ENCODE measurements around the gene HSDL2. TPM values are rescaled to one million over a fixed set of nuclear protein-coding genes. Genes with fewer than 3 reads are reported as not detected.

Gene HSDL2
- total and polyA plus RNA-seq, 10 of the 15 experiments (the other 5 are each of a cell fraction or from before 2014, with no cell fraction given) = 20.9 to 46.1 (median 27.0) TPM

DNA sequence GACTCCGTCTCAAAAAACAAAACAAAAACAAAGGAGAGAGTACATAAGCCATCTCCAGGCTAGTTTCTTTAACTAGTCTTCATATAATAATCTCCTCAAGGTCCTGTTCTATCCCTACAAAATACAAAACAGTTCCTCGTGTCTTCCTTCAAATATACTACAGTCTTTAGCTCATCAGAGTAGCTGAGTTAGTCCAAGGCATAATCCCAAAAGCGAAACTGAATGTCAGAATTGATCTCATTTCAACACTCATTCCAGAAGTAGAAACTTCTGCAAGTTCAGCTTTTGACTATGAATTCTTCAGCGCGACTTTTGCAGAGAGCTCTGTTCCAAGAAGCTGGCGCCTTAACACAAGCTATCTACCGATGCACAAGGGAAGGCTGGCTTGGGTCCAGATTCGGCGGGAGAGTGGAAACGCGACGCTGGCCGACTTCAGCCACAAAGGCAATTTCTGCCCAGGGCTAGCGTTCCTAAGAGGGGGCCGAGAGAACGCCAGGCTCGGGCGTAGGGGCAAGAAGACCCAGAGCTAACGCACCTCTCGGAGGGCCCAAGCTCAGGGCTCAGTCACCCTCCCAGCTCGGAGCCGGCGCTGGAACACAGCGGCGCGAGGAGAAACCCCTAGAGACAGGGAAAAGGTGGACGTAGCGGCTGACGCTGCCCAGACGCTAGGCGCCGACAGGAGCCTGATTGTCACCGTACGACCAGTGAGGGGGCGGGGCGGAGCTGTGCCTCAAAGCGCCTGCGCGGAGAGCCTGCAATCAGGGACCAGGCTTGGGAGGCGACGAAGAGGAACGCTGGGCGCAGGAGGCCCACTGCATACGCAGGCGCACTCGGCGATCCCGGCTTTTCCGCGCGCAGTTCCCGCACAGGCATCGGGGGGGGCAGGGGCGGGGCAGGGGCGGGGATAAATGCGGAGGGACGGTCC lies 469 bp upstream of the HSDL2 start (continued):
- TF ChIP-seq ZBTB40 (IDR thresholded peaks at IDR 0.05; ENCODE audit: borderline replicate concordance) (no peak; the same call in 1 of the 2 replicates), GATAD2B (conservative IDR thresholded peaks at IDR 0.05; ENCODE audit: low read depth) (peak; percentile 68; the same call in 1 of the 2 replicates), PAX5 (IDR thresholded peaks at IDR 0.05; ENCODE audit: borderline replicate concordance, low read depth, low read length) (no peak), FOXK2 (IDR thresholded peaks at IDR 0.05) (no peak), CBX3 (IDR thresholded peaks at IDR 0.05; ENCODE audit: borderline replicate concordance, low read depth) (no peak), GABPA (IDR thresholded peaks at IDR 0.05; ENCODE audit: low read depth) (no peak), PML (IDR thresholded peaks at IDR 0.05; ENCODE audit: low read length) (no peak), NRF1 (conservative IDR thresholded peaks at IDR 0.05; ENCODE audit: low read depth, low read length) (peak; percentile 83), ZBTB4 (CRISPR knock-in tag; IDR thresholded peaks at IDR 0.05) (no peak), ATF3 (IDR thresholded peaks at IDR 0.05; ENCODE audit: borderline replicate concordance, extremely low read depth, low read depth, low read length) (no peak), ZNF24 (IDR thresholded peaks at IDR 0.05) (no peak), RAD51 (IDR thresholded peaks at IDR 0.05) (no peak), ZNF274 (IDR thresholded peaks at IDR 0.05; ENCODE audit: insufficient read depth, insufficient read length) (no peak), MTA2 (IDR thresholded peaks at IDR 0.05; ENCODE audit: low read depth) (peak; percentile 32; the same call in 1 of the 2 replicates), RBBP5 (conservative IDR thresholded peaks at IDR 0.05) (no peak), NBN (IDR thresholded peaks at IDR 0.05) (peak; percentile 16; the same call in 1 of the 2 replicates)
- TF ChIP-seq, protein P1, sequence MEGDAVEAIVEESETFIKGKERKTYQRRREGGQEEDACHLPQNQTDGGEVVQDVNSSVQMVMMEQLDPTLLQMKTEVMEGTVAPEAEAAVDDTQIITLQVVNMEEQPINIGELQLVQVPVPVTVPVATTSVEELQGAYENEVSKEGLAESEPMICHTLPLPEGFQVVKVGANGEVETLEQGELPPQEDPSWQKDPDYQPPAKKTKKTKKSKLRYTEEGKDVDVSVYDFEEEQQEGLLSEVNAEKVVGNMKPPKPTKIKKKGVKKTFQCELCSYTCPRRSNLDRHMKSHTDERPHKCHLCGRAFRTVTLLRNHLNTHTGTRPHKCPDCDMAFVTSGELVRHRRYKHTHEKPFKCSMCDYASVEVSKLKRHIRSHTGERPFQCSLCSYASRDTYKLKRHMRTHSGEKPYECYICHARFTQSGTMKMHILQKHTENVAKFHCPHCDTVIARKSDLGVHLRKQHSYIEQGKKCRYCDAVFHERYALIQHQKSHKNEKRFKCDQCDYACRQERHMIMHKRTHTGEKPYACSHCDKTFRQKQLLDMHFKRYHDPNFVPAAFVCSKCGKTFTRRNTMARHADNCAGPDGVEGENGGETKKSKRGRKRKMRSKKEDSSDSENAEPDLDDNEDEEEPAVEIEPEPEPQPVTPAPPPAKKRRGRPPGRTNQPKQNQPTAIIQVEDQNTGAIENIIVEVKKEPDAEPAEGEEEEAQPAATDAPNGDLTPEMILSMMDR (IDR thresholded peaks at IDR 0.05 in 2 of 3, conservative IDR thresholded peaks at IDR 0.05 in 1 of 3; ENCODE audit: control insufficient read depth in 2 of 3, extremely low read depth in 1 of 3, insufficient read depth in 1 of 3, low read depth in 3 of 3, low read length in 3 of 3) = no peak
- TF ChIP-seq, protein P2, sequence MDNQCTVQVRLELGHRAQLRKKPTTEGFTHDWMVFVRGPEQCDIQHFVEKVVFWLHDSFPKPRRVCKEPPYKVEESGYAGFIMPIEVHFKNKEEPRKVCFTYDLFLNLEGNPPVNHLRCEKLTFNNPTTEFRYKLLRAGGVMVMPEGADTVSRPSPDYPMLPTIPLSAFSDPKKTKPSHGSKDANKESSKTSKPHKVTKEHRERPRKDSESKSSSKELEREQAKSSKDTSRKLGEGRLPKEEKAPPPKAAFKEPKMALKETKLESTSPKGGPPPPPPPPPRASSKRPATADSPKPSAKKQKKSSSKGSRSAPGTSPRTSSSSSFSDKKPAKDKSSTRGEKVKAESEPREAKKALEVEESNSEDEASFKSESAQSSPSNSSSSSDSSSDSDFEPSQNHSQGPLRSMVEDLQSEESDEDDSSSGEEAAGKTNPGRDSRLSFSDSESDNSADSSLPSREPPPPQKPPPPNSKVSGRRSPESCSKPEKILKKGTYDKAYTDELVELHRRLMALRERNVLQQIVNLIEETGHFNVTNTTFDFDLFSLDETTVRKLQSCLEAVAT (IDR thresholded peaks at IDR 0.05) = 0 out of 2 replicates have a peak, but pooled peaks have one; percentile 11
